ENCODE data around the gene TMEM150A.
A peak's percentile ranks its signal among the peaks of the same experiment; 100 is the strongest.
"Not testable (repeated sequence)": the region's sequence is repeated elsewhere in the genome, so short reads cannot be mapped to it uniquely, and the experiment has no call there.

The TMEM150A gene

DNA sequence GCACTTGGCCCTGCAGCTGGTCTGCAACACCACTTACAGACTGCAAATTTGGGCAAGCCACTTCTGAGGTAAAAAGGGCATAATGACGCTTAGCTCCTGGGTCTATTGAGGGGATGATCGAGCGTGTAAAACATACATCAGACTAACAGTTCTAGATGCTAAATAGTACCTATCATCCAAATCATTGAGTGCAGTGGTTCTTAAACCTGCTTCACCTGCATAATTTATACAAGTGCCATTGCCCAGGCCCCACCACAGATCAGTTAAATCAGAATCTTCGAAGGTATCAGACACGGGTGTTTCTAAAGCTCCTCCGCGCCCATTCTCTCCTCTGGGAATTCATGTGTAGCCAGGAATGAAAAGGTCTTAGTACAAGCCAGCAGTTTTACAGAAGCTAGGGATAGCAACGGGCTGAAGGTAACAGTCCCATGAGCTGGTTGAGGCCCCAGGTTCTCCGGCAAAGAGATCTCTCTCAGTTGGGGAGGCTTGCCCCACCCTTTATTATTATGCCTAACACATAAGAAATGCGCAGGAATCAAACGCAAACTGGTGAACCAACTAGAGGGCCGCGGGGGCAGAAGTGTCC lies 7.7 kb downstream of the TMEM150A start:
- no peak for DNase-seq

DNA sequence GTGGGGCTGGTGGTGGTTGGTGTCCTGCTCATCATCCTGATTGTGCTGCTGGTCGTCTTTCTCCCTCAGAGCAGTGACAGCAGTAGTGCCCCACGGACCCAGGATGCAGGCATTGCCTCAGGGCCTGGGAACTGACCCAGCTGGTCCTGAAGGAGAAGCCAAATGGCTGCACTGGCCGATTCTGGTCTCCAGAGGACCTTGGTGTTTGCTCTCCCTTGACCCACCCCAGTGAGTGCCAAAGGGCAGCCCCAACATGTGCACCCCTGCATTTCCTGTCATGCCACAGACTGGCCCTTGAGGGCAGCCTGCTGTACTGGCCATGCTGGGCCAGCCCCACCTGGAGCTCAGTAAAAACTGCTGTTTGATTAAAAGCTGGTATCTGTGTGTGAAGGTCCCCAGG lies 9.5 kb downstream of the TMEM150A start:
- DNase-seq: no peak

DNA sequence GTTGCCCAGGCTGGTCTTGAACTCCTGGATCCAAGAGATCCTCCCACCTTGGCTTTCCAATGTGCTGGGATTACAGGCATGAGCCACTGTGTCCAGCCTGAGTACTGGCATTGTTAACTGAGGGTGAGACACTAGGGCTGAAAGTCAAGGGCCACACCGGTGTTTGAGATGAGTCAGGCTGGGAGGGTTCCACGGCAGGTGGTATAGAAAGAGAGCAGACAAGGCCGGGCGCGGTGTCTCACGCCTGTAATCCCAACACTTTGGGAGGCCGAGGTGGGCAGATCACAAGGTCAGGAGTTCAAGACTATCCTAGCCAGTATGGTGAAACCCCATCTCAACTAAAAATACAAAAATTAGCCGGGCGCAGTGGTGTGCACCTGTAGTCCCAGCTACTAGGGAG lies 10.2 kb downstream of the TMEM150A start:
- DNase-seq: not testable (repeated sequence)

DNA sequence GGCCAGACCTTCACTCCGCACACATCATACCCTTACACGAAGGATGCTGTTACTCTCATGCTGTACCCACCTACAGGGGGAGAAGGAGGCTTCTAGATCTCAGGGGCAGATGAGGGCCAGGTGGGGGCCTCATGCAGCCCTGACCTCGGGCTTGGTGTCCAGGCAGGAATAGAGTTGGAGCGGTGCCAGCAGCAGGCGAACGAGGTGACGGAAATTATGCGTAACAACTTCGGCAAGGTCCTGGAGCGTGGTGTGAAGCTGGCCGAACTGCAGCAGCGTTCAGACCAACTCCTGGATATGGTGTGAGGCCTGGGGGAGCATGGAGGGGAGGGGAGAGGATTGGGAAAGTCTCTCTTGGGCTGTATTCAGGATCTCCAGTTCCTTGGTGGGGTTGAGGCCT lies 10.9 kb downstream of the TMEM150A start:
- DNase-seq: no peak

DNA sequence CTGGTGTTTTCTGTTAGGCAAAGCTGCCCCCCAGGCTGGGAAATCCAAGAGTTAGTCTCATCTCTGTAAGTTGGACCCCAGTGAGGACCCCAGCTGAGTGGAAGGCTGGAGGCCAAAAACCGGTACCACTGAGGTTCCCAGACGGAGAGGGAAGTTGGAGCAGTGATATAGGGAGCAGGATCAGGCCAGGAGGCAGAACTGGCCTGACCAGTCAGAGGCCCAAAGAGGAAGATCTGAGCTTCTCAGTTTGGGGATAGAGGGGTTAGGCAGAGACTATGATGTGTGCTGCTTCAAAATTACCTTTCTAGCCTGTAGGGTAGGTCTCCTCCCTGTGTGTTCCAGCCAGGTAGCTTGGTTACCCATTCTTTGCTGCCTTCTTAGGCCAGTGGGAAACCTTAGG lies 11.5 kb downstream of the TMEM150A start:
- DNase-seq: no peak

DNA sequence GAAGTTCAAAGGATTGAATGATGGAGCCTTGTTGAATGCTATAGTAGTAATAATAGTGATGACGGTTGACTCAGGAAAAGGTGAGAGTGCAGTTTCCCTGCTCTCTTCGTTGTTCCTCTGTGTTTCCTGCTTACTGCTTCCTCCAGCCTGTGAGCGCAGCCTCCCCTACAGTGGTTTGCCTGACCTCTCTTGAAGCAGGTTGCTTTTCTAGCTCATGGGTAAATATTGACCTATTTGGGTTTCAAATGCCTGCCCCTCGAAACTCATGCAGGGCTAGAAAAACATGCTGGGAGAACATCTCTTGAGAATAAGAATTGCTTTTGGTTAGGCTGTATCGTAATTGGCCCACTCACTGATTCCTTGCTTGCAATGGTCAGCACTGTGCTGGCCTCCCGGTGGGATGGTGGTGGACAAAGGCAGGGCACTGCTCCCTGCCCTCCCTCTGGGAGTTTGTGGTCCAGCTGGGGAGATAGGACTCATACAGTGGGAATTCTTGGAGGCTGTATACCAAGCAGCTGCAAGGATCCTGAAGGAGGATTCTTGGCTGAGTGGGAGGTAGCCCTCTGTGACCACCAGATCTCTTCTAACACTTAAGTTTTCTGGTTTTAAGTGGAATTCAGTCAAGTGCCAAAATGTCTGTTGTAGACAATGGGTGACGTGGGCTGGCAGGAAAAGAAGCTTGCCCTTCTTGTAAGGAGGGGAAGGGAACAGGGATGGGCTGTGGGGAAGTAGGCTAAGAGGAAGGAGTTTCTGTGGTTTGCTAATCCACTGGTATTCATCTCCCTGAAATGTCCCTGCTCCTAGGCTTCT lies 12.3 kb downstream of the TMEM150A start:
- DNase-seq: peak in 5 of 58 donors; percentile 19 to 51 (median 20)

DNA sequence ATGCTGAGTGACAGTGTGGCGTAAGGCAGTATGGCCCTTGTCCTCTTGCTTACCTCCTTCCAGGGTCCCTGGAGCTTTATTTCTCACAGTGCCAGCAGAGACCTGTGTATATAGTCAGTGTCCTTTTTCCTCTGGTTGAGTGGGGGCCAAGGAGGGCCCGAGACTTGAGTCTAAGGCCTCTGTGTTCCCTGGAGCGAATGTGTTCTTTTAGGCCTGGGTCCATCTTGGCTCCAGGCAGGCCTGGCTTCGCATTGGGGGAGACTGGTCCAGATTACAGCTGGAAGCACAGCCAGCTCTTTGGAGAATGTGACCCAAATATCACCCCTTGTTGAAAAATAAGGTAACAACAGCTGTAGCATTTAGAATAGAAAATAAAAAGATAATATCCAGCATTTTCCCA lies 13.3 kb downstream of the TMEM150A start:
- DNase-seq: peak in 5 of 58 donors; percentile 22 to 53 (median 37)

DNA sequence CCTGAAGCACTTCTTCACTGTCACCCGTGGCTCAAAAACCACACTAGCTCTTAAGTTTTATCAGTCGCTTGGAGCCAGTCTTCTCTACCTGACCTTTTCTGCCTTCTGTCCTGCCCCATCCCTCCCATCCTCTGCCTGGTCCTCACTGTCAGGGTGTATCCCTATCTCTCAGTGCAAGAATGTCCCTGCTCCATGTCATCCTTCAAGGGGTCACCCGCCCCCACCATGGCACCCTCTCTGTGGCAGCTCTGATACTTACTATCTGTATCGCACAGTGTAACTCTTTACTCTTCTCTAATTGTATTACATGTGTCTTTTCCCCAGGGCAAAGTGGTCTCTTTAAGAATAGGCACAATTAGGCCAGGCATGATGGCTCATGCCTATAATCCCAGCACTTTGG lies 13.9 kb downstream of the TMEM150A start:
- DNase-seq: no peak

DNA sequence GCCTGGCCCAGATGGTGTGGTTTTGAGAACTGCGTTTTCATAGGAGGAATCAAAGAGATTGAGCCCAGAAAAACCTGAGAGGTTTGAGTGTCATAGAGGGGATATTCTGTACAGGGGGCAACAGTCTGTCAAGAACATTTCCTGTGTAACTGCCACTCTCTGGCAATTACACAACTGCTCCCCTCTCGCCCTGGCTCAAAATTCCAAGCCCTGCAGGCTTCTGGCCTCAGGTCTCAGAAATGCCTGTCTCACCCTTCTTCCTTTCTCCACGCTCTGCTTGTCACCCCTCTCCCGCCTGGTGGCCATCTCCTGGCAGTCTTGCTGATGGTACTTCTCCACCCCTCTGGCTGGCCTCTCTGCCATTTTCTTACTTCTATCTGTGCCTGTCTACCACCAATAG lies 14.3 kb downstream of the TMEM150A start:
- no peak for DNase-seq

DNA sequence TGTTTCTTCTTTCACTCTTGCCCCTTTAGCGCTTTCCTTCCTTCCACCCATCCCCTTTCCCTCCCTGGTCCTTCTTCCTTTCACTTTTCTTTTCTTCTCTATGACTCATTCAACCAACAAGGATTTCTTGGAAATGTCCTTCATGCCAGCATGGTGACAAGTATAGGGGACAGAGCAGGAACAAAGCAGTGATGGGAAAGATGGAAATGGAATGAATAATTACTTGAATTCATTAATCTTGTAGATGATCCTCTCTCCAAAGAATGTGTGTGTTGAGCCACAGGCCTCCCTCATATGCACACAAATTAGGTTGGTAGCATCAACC lies 16.8 kb downstream of the TMEM150A start:
- DNase-seq: no peak

DNA sequence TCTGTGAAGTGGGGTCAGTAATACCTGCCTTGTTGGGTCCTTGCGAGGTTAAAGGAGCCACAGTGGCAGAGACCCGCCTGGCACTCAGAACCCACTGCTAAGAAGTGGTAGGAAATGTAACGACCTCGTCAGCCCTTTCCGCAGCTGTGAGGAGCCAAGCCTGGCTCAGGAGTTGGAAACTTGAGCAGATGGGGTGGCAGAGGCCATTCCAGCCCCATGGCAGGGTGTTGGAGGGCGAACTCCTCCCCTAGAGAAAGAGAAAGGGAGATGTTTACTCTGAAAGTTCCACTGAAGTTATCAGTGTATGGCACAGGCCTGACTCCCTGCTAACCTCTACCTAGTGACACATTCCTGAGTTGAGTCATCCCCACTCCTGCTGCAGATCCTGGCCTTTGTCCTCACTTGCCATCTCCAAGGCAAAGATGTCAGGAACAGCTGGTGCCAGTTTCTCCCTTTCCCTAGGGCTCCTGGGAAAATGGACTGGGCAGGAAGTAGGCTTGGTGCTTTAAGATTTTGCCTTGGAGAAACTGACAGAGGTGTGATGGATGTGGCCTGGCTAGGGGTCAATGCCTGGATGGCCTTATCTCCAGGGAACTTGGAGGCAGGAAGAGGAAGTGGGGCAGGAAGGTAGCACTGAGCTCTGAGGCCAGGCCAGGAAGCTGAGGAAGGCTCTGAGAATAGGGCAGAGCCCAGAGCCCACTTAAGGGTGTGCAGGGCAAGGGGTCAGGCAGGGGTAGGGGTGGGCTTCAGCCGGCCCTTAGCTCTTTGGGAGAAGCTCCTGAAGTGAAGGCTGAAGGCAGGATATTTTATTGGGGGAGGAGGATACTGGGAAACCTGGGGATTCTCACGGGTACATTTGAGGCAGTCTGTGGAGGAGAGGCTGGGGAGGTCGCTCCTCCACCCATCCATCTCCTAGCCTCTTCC lies 17.4 kb downstream of the TMEM150A start:
- no peak for DNase-seq

DNA sequence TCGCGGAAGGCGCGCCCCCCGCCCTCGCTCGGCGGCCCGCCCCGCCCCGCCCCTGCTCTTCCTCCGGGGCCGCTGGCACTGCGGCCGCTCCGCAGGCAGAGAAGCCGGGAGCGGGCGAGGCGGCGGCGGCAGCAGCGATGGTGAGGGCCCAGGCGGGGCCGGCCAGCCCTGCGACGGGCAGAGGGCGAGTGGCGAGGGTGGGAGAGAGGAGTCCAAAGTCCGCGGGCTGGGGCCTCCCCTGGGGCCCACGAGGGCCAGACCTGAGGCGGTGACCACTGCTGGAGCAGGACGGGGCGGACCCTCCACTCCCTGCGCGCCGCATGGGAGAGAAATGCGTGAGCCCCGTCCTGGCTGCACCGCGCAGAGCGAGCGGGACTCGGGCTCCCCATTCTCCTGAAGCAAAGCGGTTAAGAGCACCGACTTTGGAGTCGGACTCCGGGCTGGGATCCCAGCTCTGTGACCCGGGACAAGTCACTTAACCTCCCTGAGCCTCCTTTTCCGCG lies 18.1 kb downstream of the TMEM150A start, which contains the start of gene VAMP5:
VAMP5 (plus strand) TSS at position 78 of the 503 bp plus-strand sequence; CDS start at position 138, 60 bp downstream.
- peak in 3 of 58 donors; percentile 8 to 24 (median 23) for DNase-seq

DNA sequence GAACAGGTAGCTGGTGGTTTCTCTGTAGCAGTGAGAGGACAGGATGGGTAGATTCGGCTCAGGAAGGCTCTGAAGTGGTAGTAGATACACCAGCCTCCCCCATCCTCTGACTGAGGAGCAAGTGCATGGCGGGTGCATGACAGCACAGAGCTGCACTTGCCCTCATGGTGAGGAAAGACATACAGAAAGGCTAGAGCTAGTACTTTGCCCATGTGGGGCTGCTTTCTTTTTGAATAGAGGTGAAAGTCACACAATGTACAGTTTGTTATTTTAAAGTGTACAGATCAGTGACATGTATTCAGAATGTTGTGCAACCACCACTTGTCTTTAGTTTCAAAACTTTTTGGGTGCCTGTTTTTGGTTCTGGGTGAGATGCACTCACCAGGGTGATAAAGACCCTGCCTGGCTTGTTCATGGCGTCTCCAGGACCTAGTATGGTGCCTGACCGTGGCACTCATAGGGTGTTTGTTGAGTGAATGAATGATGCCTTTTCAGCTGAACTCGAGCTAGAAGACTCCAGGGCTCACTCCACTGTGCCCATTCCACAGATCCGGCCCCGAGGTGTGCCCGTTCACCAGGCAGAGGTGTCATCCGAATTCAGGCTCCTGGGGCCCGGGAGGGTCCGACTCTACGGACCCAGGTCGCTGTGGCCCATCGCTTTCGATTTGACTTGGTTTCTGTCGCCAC lies 18.7 kb downstream of the TMEM150A start:
- DNase-seq: no peak

DNA sequence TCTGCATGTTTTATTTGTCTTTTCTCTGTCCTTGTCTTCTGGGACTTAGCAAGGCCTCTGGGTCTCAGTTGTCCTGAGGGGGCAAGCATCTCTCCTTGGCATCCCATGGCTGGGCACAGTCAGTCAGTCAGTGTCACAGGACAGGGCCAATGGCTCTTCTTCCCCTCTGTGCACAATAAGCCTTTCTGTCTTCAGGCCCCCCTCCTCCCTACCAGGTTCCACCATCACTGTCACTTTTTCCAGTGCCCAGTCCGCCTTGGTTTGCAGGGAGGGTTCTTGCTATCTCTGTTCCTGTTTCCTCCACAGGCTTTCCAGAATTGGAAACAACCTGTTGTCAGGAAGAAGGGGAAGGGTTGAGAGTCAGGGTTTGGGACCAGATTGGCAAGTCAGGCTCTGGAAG lies 20.0 kb downstream of the TMEM150A start:
- peak in 3 of 58 donors; percentile 14 to 61 (median 23) for DNase-seq

DNA sequence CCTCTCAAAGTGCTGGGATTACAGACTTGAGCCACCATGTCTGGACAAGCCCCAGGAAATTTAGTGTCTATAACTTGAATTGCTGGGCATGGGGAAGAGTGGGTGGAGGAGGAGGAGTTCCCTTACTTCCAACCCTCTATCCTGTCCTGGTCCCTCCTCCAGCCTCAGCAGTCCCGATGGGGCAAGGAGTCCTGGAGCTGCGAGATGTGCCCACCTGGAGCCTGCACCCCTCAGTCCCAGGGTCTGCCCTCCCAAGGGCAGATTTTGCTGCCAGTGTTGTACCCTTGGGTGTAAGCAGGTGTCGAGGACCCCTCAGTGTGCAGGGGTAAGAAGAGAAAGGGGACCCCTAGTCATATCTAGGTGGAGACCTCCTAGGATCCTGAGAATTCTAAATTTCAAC lies 22.3 kb downstream of the TMEM150A start:
- no peak for DNase-seq

DNA sequence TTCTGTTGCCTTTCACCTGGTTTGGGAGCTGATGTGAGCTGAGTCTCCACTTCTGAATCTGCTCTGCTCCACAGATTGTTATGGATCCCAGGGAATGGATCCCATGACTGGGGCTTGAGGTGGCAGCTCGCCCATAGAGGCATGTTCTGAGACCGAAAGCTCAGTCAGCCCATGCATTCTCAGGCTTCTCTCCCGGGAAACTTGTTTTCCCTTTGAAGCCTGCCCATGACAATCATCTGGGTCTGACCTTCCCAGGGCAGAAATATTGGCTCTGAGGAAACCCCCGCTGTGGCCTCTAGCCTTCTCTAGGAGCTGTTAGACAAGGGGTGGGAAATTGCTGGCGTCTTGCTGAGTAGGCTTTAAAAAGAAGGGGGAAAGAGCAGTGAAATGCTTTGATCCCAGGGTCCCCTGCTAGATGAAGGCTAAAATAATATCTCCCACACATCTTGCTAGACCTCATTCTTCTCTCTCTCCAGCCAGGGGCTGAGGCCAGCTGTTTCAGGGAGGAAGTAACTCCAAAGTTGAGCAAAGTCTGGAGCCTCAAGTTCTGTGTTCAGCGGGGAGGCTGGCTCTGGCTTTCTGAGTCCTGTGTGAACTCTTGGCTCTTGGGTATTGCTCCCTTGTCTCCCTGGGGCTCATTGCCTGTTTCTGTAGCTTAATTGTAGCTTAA lies 23.1 kb downstream of the TMEM150A start:
- peak in 1 of 58 donors; percentile 18 for DNase-seq

DNA sequence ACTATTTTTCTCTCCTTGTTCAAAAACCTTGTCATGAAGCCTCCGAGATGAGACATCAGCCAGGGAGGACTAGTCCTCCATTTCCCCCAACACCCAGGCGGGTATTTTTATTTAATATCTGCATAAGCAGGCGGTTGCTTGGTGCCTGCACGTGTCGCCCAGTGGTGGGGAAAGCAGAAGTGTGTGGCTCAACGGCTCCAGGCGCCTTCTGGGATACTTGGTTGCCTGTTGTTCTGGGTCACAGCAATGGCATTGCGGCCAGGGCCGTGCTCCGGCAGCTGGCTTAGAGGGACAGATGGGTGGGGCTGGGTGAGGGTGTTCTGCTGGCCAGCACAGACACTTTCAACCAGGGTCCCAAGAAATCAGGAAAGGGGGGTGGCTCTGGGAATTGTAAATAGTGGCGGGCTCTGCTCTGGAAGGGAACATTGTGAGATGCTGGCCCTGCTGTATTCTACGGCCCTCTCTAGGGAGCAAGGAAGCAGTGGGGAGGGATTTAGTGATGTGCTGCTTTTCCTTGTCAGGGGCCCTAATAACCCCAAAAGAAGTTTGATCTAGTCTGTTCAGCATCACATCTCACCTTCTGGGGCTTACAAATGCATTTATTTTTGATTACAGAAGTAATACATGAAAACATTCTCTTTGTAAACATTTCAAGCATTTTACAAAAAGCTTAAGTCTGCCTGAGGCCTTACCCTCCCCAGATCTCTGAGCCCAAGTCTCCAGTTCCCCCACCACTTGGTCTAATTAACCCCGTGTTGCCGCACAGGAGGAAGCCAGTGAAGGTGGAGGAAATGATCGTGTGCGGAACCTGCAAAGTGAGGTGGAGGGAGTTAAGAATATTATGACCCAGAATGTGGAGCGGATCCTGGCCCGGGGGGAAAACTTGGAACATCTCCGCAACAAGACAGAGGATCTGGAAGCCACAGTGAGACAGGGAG lies 24.0 kb downstream of the TMEM150A start:
- DNase-seq: peak in 1 of 58 donors; percentile 43

DNA sequence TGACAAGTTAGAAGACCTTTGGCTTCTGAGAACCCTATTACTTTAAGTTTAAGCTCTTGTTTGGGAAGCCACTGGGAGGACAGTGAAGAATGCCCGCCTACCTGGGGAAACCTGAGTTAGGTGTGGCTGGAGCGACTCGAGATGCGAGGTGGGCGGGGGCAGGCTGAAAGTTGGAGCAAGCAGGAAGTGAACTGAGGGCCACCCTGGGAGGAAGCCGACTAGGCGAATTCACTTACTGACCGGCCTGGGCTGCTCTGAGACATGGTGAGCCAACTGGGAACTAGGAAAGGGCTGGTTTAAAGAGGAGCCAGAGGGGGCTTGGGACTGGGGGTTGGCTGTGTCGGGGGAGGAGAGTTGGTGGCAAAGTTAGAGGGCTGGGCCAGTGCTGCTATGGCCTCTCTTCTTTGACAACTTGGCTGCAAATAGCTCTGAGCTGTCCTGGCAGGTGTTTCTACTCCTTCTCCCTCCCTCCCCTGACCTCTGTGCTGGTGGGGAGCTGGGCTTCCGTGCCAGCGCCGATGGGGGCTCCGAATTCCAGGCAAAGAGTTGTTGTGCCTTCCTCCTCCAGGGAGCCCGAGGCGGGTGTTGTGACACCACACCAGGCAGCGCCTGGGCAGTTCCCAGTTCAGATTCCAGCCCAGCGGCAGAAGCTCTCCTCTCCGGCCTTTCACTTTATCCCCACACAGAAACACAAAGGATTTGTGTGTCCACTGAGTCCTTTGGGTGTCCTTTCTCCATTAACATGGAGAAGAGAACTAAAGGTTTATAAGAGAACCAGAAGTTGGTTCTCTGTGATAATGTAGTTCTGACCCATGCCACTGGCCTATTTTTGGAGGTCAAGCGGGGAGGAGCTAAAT lies 24.9 kb downstream of the TMEM150A start, which contains the start of gene VAMP8:
VAMP8 (plus strand) TSS at position 201 of the 857 bp plus-strand sequence; CDS start at position 262, 61 bp downstream.
- no peak for DNase-seq
